ENCODE measurements around the gene ATP1A1. TPM values are rescaled to one million over a fixed set of nuclear protein-coding genes. Genes with fewer than 3 reads are reported as not detected.

Gene ATP1A1
- total RNA-seq, 4 donors from 2014 or later = 556 to 703 (median 561) TPM

DNA sequence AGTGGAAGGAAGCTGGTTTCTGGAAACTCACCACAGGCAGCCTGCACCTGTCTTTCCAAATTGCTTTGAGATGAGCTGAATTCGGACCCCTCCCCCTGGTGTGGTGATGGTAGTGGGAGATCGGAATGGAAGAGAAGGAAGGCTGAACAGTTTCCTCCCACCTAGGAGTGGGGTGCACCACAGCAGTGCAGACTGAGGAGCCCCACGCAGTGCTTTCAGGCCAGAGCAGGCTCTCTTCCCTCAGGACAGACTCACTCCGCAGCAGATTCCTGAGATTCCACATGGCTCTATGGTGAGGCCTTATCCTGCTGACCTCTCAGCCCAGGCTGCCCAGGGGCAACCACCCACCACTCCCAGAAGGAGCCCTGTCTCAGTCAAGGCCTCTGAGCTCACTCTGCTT is 80.9 kb downstream of the ATP1A1 start:
- WGBS = 95% methylated on average over 4 of the region's 4 CpGs
- DNase-seq (ENCODE audit: low spot score in 2 of 2) = no peak
- Histone ChIP-seq H3K4me1 (no peaks in the 10 kb centered on the region), H3K4me3 (no peak overlapping the region), H3K27ac (no peak overlapping the region), H3K9me3 (no peaks in the 10 kb centered on the region), H3K27me3 (no peaks in the 10 kb centered on the region), H3K36me3 (no peaks in the 10 kb centered on the region)
- TF ChIP-seq POLR2A (IDR thresholded peaks at IDR 0.05) = no peak
- no peak for TF ChIP-seq POLR2AphosphoS5 (IDR thresholded peaks at IDR 0.05)
- TF ChIP-seq EP300 (IDR thresholded peaks at IDR 0.05) = no peak
- no peak for TF ChIP-seq CTCF (IDR thresholded peaks at IDR 0.05)

Other genes starting within 250 kb of the ATP1A1 start
- gene CD58, start 197.8 kb downstream of the ATP1A1 start, total RNA-seq = 10 to 100 TPM; 23.7 to 33.4 (median 28.0) TPM

Data from suprapubic skin (tissue), 4 donors.